Measurements from ENCODE around the gene SQOR.

Gene SQOR

DNA sequence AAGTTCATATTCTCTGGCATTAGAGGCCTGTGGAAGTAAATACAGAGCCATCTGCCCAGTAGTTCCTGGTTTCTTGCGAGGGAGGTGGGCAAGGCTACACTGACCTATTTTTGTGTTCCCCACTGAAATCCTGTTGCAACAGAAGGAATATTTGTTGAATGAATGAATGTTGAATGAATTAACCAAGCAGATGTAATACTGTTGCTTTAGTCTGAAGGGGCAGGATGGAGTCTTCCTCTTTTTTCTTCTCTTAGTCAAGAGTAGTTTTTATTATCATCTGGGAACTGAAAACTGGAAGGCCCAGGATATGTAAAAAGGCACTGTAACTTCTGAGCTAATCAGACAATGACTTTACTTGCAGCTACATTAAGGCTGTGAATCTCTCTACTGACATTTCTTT, 30.5 kb upstream of the SQOR start:
- Histone ChIP-seq H3K9me3 (ENCODE audit: control insufficient read depth, insufficient read depth, low read length) (no peaks in the 10 kb centered on the region), H3K4me1 (ENCODE audit: control insufficient read depth, insufficient read depth, low read length) (no peaks in the 10 kb centered on the region), H3K4me3 (ENCODE audit: low read depth, low read length) (no peak overlapping the region), H3K9ac (ENCODE audit: low read depth, low read length) (no peak overlapping the region), H3K27me3 (ENCODE audit: control insufficient read depth, insufficient read depth, low read length) (no peaks in the 10 kb centered on the region), H3K36me3 (ENCODE audit: control insufficient read depth, insufficient read depth, low read length) (no peaks in the 10 kb centered on the region)

DNA sequence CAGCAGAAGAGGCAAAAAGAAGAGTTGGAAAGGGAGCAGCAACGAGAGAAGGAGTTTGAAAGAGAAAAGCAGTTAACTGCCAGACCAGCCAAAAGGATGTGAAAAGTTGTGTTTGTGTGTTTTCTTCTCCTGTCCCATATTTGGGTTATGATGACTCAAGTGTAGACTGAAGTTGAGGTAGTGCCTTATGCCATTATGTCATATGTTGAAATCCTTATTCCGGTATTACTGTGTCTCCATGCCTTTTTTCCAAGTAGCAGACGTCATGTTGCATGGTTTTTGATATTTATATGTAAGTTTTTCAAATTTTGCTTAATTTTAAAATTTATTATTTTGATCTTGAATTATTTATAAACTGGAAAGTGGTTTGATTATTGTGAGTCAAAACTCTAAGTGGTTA, 28.4 kb upstream of the SQOR start:
- Histone ChIP-seq H3K36me3 (ENCODE audit: control insufficient read depth, insufficient read depth, low read length) (no peaks in the 10 kb centered on the region), H3K4me1 (ENCODE audit: control insufficient read depth, insufficient read depth, low read length) (no peaks in the 10 kb centered on the region), H3K9ac (ENCODE audit: low read depth, low read length) (no peak overlapping the region), H3K4me3 (ENCODE audit: low read depth, low read length) (no peak overlapping the region), H3K9me3 (ENCODE audit: control insufficient read depth, insufficient read depth, low read length) (no peaks in the 10 kb centered on the region), H3K27me3 (ENCODE audit: control insufficient read depth, insufficient read depth, low read length) (no peaks in the 10 kb centered on the region)

DNA sequence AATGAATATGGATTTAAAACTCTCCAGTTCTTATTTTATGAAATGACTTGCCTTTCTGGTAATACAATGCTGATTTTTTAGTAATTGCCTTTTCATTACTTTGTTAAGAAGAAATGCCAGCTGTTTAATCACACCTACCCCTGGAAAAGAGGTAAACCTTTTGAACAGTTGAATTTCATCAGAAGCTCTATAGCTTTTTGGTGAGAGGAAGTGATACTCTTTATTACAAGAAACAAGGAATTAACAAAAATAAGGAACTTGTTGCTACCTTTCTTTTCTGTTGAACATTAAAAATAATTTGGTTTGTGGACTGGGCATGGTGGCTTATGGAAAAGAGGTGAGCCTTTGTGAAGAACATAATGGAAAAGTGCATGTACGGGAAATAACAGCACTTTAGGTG, 28.0 kb upstream of the SQOR start:
- Histone ChIP-seq H3K4me3 (ENCODE audit: low read depth, low read length) (no peak overlapping the region), H3K9ac (ENCODE audit: low read depth, low read length) (no peak overlapping the region), H3K27me3 (ENCODE audit: control insufficient read depth, insufficient read depth, low read length) (no peaks in the 10 kb centered on the region), H3K36me3 (ENCODE audit: control insufficient read depth, insufficient read depth, low read length) (no peaks in the 10 kb centered on the region), H3K9me3 (ENCODE audit: control insufficient read depth, insufficient read depth, low read length) (no peaks in the 10 kb centered on the region), H3K4me1 (ENCODE audit: control insufficient read depth, insufficient read depth, low read length) (no peaks in the 10 kb centered on the region)

DNA sequence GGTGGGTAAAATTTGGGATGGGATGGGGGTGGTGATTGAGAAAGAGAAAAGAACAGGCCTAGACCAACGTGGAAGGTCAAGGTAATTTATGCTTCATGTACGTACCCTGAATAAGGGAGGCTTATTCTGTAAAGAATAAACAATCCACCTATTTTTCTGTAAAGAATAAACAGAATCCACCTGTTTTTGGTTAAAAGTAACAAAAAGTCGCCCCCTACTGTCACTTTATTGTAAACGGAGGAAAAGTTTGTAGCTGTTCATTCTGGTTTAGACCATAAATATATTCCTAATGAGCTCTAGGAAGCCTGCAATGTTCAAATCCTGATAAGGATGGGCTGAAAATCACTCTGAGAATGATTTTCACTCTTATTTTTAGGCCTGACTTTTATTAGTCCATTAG, 23.5 kb upstream of the SQOR start:
- H3K9ac ChIP-seq (ENCODE audit: low read depth, low read length): no peak overlapping the region

DNA sequence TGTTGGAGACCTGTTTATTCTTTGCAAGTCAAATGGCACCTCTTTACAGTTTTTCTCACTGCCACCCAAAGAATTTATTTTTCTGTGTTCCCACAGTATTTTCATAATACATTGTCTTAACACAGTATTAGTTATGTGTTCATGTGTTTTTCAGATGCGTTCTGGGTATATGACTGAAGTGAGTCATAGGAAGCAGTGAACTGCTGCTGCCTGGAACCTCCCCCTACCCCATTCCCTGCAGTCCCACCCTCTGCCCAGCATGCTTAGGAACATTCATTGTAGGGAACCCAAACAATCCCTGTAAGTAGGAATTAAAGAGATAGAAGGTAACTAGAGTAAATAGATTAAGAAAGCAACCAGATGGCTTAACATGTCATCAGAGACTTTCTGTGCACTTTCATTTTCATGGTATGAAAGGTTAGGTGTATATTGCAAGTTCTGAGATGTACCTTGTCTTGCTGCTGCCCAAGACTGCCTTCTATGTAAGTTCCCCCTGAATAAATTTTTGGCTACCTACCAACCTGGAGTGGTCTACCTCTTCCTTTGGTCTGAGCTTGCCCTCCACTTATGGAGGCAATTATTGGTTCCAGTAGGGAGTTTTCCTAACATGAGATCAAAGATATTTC, 21.9 kb upstream of the SQOR start:
- H3K9ac ChIP-seq (ENCODE audit: low read depth, low read length): no peak overlapping the region
- H3K4me3 ChIP-seq (ENCODE audit: low read depth, low read length): no peak overlapping the region
- no peaks in the 10 kb centered on the region for H3K4me1 ChIP-seq (ENCODE audit: control insufficient read depth, insufficient read depth, low read length)
- no peaks in the 10 kb centered on the region for H3K36me3 ChIP-seq (ENCODE audit: control insufficient read depth, insufficient read depth, low read length)
- no peaks in the 10 kb centered on the region for H3K9me3 ChIP-seq (ENCODE audit: control insufficient read depth, insufficient read depth, low read length)
- H3K27me3 ChIP-seq (ENCODE audit: control insufficient read depth, insufficient read depth, low read length): no peaks in the 10 kb centered on the region

More for the DNA sequence above, 23.5 kb upstream of the SQOR start:
- Histone ChIP-seq H3K4me1 (ENCODE audit: control insufficient read depth, insufficient read depth, low read length) (no peaks in the 10 kb centered on the region), H3K9me3 (ENCODE audit: control insufficient read depth, insufficient read depth, low read length) (no peaks in the 10 kb centered on the region), H3K27me3 (ENCODE audit: control insufficient read depth, insufficient read depth, low read length) (no peaks in the 10 kb centered on the region), H3K36me3 (ENCODE audit: control insufficient read depth, insufficient read depth, low read length) (no peaks in the 10 kb centered on the region), H3K4me3 (ENCODE audit: low read depth, low read length) (no peak overlapping the region)

DNA sequence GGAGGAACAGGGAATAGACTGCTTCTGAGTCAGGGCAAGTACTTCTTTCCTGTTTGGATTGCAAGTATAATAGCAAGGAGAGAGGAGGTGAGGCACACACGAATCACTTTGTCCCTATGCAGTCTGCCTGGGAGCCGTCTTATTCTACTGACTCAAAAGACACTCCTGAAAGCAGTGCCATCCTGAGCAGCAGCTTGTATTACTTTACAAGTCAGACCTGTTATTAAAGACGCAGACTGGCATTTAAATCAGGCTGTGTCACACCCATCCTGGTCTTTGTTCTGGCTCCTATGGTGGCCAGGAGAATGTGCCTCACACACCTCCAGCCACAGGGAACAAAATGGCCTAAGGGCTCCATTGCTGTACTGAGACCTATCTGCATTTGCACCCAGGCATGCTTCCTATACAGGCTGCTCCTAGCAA, 17.9 kb upstream of the SQOR start:
- Histone ChIP-seq H3K4me1 (ENCODE audit: control insufficient read depth, insufficient read depth, low read length) (no peaks in the 10 kb centered on the region), H3K36me3 (ENCODE audit: control insufficient read depth, insufficient read depth, low read length) (no peaks in the 10 kb centered on the region), H3K4me3 (ENCODE audit: low read depth, low read length) (no peak overlapping the region), H3K27me3 (ENCODE audit: control insufficient read depth, insufficient read depth, low read length) (no peaks in the 10 kb centered on the region), H3K9me3 (ENCODE audit: control insufficient read depth, insufficient read depth, low read length) (no peaks in the 10 kb centered on the region), H3K9ac (ENCODE audit: low read depth, low read length) (no peak overlapping the region)

DNA sequence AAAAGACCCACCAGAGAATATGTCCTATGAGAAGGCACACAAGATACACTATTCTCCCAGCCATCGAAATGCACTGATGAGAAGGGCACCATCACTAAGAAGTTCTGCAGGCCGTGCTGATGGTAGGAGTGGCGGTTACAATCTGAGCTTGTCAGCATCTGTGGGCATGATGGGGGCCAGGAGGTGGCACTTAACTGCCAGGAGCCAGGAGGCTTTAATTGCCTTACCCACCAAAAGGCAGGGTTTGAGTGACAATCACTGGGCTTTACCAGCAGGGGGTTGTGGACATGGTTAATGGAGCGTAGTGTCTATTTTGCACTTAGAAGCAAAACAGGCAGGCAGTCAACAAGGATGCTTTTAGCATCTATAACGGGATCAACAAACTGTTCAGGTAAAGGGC, 16.0 kb upstream of the SQOR start:
- Histone ChIP-seq H3K4me3 (ENCODE audit: low read depth, low read length) (no peak overlapping the region), H3K4me1 (ENCODE audit: control insufficient read depth, insufficient read depth, low read length) (no peaks in the 10 kb centered on the region), H3K27me3 (ENCODE audit: control insufficient read depth, insufficient read depth, low read length) (no peaks in the 10 kb centered on the region), H3K9ac (ENCODE audit: low read depth, low read length) (no peak overlapping the region), H3K9me3 (ENCODE audit: control insufficient read depth, insufficient read depth, low read length) (no peaks in the 10 kb centered on the region), H3K36me3 (ENCODE audit: control insufficient read depth, insufficient read depth, low read length) (no peaks in the 10 kb centered on the region)

DNA sequence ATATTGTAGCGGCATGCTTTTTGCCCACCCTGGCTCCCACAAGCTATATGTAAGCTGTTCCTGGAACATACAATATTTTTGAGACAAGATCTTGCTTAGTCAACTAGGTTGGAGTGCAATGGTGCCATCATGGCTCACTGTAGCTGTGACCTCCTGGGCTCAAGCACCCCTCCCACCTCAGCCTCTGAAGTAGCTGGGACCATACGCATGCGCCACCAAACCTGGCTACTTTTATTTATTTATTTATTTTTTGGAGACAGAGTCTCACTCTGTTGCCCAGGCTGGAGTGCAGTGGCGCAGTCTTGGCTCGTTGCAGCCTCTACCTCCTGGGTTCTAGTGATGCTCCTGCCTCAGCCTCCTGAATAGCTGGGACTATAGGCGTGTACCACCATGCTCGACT, 6.7 kb upstream of the SQOR start:
- Histone ChIP-seq H3K27me3 (ENCODE audit: control insufficient read depth, insufficient read depth, low read length) (peaks cover 8% of the 10 kb centered on the region), H3K9me3 (ENCODE audit: control insufficient read depth, insufficient read depth, low read length) (no peaks in the 10 kb centered on the region), H3K4me3 (ENCODE audit: low read depth, low read length) (no peak overlapping the region), H3K9ac (ENCODE audit: low read depth, low read length) (no peak overlapping the region), H3K36me3 (ENCODE audit: control insufficient read depth, insufficient read depth, low read length) (no peaks in the 10 kb centered on the region), H3K4me1 (ENCODE audit: control insufficient read depth, insufficient read depth, low read length) (no peaks in the 10 kb centered on the region)

DNA sequence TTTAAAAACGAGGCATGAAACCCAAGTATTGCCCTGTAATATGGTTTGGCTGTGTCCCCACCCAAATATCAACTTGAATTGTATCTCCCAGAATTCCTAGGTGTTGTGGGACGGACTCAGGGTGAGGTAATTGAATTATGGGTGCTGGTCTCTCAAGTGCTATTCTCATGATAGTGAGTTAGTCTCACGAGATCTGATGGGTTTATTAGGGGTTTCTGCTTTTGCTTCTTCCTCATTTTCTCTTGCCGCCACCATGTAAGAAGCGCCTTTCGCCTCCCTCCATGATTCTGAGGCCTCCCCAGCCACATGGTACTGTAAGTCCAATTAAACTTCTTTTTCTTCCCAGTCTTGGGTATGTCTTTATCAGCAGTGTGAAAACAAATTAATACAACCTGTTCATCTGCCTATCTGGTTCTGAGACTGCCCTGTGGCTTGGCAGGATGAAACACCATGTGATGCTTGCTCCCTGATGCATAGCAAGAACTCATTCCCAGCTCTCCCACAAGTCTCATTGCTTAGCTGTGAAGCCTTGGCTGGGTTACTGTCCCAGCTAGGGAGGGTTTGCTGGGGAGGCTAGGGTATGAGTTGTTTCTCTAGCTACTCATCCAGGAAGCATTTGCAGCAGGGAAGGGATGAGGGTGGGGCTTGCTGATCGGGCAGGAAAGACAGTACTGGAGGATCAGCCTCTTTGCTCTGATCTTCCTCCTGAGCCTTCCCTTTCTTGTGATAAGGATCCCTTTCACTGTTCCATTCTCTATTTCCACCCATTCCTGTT, 3.7 kb upstream of the SQOR start:
- Histone ChIP-seq H3K4me1 (ENCODE audit: control insufficient read depth, insufficient read depth, low read length) (peaks cover 2% of the 10 kb centered on the region), H3K9me3 (ENCODE audit: control insufficient read depth, insufficient read depth, low read length) (no peaks in the 10 kb centered on the region), H3K9ac (ENCODE audit: low read depth, low read length) (no peak overlapping the region), H3K36me3 (ENCODE audit: control insufficient read depth, insufficient read depth, low read length) (no peaks in the 10 kb centered on the region), H3K27me3 (ENCODE audit: control insufficient read depth, insufficient read depth, low read length) (peaks cover 27% of the 10 kb centered on the region), H3K4me3 (ENCODE audit: low read depth, low read length) (no peak overlapping the region)

DNA sequence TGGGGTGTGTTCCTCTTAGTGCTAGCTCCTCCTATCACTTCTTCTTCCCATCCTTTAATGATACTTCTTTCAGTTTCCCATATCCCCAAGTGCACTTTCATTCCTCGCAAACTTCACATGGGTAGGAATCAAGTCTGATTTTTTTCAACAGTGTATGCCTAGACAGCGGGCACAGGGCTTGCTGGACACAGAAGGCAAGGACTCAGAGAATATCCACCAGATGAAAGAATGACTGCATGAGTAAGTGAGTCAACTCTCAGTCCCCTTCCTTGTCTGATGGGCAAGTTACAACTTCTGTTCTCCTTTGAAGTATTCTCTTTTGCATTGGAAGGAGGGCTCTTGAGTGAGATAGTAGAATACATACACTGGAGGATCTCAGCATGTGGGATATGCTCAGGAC, 3.1 kb upstream of the SQOR start:
- Histone ChIP-seq H3K9me3 (ENCODE audit: control insufficient read depth, insufficient read depth, low read length) (no peaks in the 10 kb centered on the region), H3K4me1 (ENCODE audit: control insufficient read depth, insufficient read depth, low read length) (peaks cover 2% of the 10 kb centered on the region), H3K27me3 (ENCODE audit: control insufficient read depth, insufficient read depth, low read length) (peaks cover 34% of the 10 kb centered on the region), H3K36me3 (ENCODE audit: control insufficient read depth, insufficient read depth, low read length) (no peaks in the 10 kb centered on the region), H3K9ac (ENCODE audit: low read depth, low read length) (no peak overlapping the region), H3K4me3 (ENCODE audit: low read depth, low read length) (no peak overlapping the region)

DNA sequence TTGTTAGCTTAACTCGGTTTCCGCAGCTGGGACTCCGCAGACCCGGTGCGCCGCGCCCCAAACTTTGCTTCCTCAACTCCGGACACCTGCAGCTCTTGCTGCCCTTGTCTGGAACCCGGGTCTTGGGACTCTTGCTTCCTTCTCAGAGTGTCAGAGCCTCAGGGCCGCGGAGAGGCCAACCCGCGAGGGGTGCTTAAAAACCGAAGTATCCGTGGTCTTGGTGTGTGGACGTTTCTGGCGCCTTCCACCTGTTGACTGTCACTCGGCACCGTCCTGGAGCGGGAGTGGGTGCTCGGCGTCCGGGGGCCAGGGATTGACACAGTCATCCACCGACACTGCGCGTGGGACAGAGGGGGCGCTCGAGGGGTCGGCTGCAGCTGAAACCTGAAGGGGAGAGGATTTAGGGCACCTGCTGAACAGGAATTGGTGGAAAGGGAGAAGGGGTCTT, 386 bp downstream of the SQOR start:
- no peaks in the 10 kb centered on the region for H3K9me3 ChIP-seq (ENCODE audit: control insufficient read depth, insufficient read depth, low read length)
- H3K9ac ChIP-seq (ENCODE audit: low read depth, low read length): no peak overlapping the region
- peaks cover 2% of the 10 kb centered on the region for H3K4me1 ChIP-seq (ENCODE audit: control insufficient read depth, insufficient read depth, low read length)
- peaks cover 38% of the 10 kb centered on the region for H3K27me3 ChIP-seq (ENCODE audit: control insufficient read depth, insufficient read depth, low read length)
- H3K4me3 ChIP-seq (ENCODE audit: low read depth, low read length): peak overlapping the region; percentile 70
- H3K36me3 ChIP-seq (ENCODE audit: control insufficient read depth, insufficient read depth, low read length): no peaks in the 10 kb centered on the region

DNA sequence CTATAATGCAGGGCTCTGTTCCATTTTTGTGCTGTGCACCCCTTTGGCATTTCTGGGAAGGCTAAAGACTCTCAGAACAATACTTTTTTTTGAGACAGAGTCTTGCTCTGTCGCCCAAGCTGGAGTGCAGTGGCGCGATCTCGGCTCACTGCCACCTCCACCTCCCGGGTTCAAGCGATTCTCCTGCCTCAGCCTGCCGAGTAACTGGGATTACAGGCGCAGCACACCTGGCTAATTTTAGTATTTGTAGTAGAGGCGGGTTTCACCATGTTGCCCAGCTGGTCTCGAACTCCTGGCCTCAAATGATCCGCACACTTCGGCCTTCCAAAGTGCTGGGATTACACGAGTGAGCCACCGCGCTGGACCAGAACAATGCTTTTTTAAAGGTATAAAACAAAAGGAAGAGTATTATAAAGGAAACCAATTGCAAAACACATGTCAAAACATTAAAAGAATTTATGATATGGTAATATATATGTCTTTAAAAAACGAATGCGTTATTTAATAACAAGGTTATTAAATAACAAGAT, 999 bp downstream of the SQOR start:
- H3K9ac ChIP-seq (ENCODE audit: low read depth, low read length): no peak overlapping the region
- peak overlapping the region; percentile 70 for H3K4me3 ChIP-seq (ENCODE audit: low read depth, low read length)
- no peaks in the 10 kb centered on the region for H3K9me3 ChIP-seq (ENCODE audit: control insufficient read depth, insufficient read depth, low read length)
- H3K4me1 ChIP-seq (ENCODE audit: control insufficient read depth, insufficient read depth, low read length): peaks cover 2% of the 10 kb centered on the region
- no peaks in the 10 kb centered on the region for H3K36me3 ChIP-seq (ENCODE audit: control insufficient read depth, insufficient read depth, low read length)
- peaks cover 38% of the 10 kb centered on the region for H3K27me3 ChIP-seq (ENCODE audit: control insufficient read depth, insufficient read depth, low read length)
